Stimulated activated memory B cell treated with anti-CD40 and anti-IgM and Interleukin-4, amounts not matched to agents 10 μg/mL and 1 μg/mL and 100 μg/mL, for 72 hours (primary cell): ENCODE measurements around the gene HOXC10.
A peak's percentile ranks its signal among the peaks of the same experiment; 100 is the strongest.

Experiments
- ATAC-seq: fragments of 150-1000 bp; cut with Tn5 transposase; 2 replicates; pipeline ENCODE4 v1.10.0; 2021
- H3K27ac Mint-ChIP-seq: one replicate; pipeline ENCODE4 v1.8.0; 2022; ENCODE audit warnings: mild to moderate bottlenecking, mixed read lengths
- H3K27me3 Mint-ChIP-seq: one replicate; pipeline ENCODE4 v1.8.0; 2022; ENCODE audit warnings: mixed read lengths
- H3K36me3 Mint-ChIP-seq: one replicate; pipeline ENCODE4 v1.8.0; 2022; ENCODE audit warnings: mixed read lengths
- H3K4me1 Mint-ChIP-seq: one replicate; pipeline ENCODE4 v1.8.0; 2022; ENCODE audit warnings: mixed read lengths
- H3K4me3 Mint-ChIP-seq: one replicate; pipeline ENCODE4 v1.8.0; 2022; ENCODE audit warnings: mild to moderate bottlenecking, moderate library complexity, mixed read lengths
- H3K9me3 Mint-ChIP-seq: one replicate; pipeline ENCODE4 v1.8.0; 2022; ENCODE audit warnings: mixed read lengths

Gene HOXC10

DNA sequence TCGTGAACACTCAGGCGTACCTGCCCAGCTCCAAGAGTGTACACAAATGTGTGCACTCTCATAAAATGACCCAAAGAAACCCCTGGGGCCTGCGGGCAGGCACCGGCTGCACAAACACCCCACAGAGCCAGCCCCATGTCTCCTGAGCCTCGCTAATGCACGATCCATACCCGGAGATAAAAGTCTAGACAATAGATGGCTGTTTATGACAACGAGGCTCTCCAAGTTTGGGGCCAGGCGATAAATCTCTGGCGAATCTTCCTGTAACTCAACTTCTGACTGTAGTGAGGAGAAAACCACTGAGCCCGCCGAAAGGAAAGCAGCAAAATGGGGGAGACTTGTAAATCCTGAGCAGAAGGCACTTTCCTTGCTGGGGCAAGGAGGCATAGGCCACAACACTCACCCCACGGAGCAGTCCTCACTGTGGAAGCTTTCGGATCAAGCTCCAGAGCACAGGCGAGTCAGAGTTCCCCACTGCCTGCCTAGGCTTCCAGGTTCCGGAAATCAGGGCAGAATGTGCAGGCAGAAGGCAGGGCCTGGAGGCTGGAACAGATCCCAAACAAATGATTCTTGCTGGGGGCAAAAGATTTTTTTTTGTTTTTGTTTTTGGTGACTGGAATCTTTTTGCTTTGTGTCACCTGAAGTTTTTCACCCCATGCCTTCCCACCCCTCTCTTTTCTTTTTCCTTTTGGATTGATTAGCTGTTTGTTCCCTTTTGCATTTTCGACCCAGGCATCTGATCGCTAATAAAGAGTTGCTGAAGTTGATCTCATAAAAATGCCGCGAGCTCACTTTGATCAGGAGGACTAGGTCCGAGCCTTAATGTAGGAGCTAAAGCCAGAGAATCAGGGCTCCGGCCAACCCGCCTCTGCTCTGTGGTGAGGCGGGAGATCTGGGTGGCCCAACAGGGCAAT is 16.5 kb upstream of the HOXC10 start:
- ATAC-seq, result no peak
- Mint-ChIP-seq H3K4me1 (peaks cover 31% of the 10 kb centered on the region), H3K27ac (no peak overlapping the region), H3K36me3 (peaks cover 5% of the 10 kb centered on the region), H3K9me3 (peaks cover 11% of the 10 kb centered on the region), H3K27me3 (peaks cover 100% of the 10 kb centered on the region), H3K4me3 (no peak overlapping the region)

DNA sequence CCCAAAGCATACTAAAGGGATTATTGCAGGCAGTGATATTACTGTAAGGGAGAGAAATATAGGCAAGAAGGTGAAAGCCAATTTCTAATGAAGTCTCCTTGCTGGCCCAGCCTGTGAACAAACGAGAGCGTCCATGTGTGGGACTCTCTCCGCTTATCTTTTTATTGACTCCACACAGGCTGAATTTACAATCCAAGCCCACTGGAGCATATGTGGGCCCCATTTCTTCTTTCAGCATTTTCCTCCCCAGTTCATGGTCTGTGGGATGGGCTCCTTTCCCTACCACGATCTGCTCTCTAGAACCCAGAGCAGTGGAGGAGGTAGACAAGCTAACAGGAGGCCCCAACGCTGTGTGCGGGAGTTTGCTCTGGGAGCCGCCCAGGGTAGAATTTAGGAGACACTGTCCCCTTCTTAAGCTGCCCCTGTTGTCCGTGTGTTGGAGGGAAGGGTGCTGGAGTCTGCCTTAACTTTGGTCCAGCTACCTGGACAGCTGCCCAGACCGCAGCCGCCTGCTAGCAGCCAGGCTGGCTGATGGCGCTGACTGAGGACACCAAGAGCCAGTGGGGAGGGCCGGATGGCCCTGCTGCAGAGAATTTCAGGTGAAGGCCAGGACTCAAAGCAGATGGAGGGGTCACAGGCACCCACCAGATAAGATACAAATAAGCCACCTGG is 15.2 kb upstream of the HOXC10 start:
- peaks cover 90% of the 10 kb centered on the region for H3K27me3 Mint-ChIP-seq
- H3K9me3 Mint-ChIP-seq, result peaks cover 8% of the 10 kb centered on the region
- no peak for ATAC-seq
- H3K4me3 Mint-ChIP-seq, result no peak overlapping the region
- H3K27ac Mint-ChIP-seq, result no peak overlapping the region
- H3K4me1 Mint-ChIP-seq, result peaks cover 21% of the 10 kb centered on the region
- peaks cover 5% of the 10 kb centered on the region for H3K36me3 Mint-ChIP-seq

DNA sequence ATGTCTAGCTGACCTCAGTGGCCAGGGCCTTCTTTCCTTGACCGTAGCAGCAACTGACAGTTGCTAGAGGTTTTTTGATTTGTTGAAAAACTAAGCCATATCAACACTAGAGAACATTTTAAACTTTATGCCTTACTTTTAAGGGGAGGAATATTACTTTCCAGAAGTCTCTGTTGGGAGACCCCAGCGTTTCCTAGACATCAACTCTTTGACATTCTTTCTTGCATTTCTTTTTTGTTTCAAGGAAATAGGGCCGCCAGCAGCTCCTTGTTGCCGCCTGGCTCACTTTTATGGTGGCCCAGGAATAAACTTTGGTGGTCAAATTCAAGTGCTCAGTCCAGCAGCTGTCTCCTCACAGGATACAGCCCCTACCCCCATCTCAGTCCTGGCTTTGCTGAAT is 14.5 kb upstream of the HOXC10 start:
- no peak overlapping the region for H3K27ac Mint-ChIP-seq
- peaks cover 3% of the 10 kb centered on the region for H3K36me3 Mint-ChIP-seq
- no peak for ATAC-seq
- H3K9me3 Mint-ChIP-seq, result peaks cover 6% of the 10 kb centered on the region
- peaks cover 18% of the 10 kb centered on the region for H3K4me1 Mint-ChIP-seq
- H3K4me3 Mint-ChIP-seq, result no peak overlapping the region
- H3K27me3 Mint-ChIP-seq, result peaks cover 87% of the 10 kb centered on the region

DNA sequence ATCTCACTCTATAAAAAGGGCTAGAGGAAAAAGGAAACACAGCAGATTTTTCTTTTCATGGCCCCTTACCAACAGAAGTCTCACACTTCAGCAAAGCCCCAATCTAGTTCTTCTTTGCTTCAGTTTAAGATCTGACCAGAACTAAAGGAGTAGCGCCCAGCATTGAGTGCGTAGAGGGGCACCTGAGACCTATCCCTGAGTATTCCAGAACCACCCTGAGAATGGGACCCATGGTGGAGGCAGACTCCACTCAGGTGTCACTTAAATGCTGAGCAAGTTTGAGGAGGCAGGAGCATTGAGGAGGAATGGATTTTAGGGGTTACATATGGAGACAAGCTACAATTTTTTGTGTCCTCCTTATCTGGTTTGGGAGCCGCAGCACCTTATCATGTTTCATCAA is 13.8 kb upstream of the HOXC10 start:
- no peak overlapping the region for H3K27ac Mint-ChIP-seq
- peaks cover 87% of the 10 kb centered on the region for H3K27me3 Mint-ChIP-seq
- H3K4me1 Mint-ChIP-seq, result peaks cover 15% of the 10 kb centered on the region
- no peak overlapping the region for H3K4me3 Mint-ChIP-seq
- ATAC-seq, result no peak
- H3K9me3 Mint-ChIP-seq, result peaks cover 6% of the 10 kb centered on the region
- no peaks in the 10 kb centered on the region for H3K36me3 Mint-ChIP-seq

DNA sequence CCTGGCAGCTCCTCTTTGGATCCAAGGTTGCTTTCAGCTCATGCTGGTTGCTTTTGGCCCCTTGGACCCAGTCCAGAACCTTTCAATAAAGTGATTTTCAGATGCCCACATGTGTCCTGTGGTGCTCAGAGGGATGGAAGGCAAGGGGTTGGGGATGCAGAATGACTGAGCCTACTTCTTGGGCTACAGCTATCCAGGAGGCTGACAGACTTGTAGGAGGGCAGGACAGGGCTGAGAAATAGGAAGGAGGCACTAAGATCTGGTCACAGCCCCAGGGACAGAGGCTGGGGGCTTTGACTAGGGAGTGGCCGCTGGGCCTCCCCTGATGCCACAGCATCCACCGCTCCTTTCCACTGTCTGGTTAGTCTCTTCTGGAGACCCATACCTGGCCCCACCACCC is 13.3 kb upstream of the HOXC10 start:
- Mint-ChIP-seq H3K36me3 (no peaks in the 10 kb centered on the region), H3K27ac (no peak overlapping the region), H3K4me3 (no peak overlapping the region), H3K4me1 (peaks cover 10% of the 10 kb centered on the region), H3K27me3 (peaks cover 87% of the 10 kb centered on the region), H3K9me3 (peaks cover 2% of the 10 kb centered on the region)
- no peak for ATAC-seq

DNA sequence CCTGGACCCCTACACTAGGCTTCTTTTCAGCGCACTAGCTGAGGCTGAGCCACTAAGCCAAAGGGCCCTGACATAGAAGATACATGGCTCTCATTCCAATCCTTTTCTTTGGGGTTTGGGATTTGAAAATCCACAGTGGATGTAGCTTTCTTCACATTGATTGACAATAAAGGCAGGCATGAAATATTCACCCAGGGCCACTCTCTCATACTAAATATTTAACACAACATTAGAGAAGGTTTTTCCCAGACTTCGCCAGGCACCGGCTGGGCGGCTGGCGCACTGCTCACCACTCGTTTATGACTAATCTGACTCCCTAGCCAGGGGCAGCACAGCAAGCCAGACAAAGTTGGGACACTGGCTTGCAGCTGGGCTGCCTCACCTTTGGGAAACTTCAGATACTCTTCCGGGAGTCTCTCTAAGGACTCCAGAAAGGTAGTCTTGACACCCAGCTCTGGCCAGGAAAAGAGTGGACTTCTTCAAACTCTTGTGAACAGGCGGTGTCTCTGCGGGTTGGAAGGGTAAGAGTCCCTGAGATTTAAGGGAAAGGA is 12.7 kb upstream of the HOXC10 start:
- H3K4me3 Mint-ChIP-seq, result no peak overlapping the region

DNA sequence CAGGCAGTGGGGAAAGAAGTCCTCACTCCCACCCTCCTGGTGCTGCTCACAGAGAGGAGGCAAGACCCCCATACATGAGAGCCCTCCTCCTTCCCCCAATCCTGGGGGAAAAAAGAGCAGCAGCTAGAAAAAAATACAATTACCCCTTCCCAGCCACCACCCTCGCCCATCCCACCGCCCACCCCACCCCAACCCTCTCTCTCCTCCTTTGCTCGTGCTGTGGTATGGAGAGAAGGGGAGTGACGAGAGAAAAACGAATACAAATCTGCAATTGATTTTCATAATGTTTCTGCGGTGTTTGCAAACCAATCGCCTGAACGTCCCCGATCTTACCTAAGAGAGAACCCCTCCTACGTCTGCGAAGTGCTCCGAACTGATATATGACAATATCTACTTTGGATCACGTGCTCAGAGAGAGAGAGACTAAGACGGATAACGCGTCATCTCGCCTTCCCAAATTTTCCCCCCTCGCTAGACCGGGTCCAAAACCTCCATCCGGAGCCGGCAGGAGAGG is 12.2 kb upstream of the HOXC10 start, which contains the start of gene HOXC11:
Gene HOXC11 (plus strand): TSS at position 405 of the 514 bp plus-strand sequence. CDS start 116 bp downstream, outside the sequence.
- Mint-ChIP-seq H3K27ac (no peak within 1 kb of the TSS), H3K4me3 (no peak within 1 kb of the TSS), H3K27me3 (peaks cover 87% of the 10 kb centered on the region), H3K9me3 (peaks cover 2% of the 10 kb centered on the region), H3K4me1 (peaks cover 9% of the 10 kb centered on the region), H3K36me3 (no peaks in the 10 kb centered on the region)
- no peak for ATAC-seq

More for the DNA sequence above, 12.7 kb upstream of the HOXC10 start:
- Mint-ChIP-seq H3K4me1 (peaks cover 9% of the 10 kb centered on the region), H3K9me3 (peaks cover 2% of the 10 kb centered on the region), H3K27ac (no peak overlapping the region), H3K27me3 (peaks cover 87% of the 10 kb centered on the region), H3K36me3 (no peaks in the 10 kb centered on the region)
- ATAC-seq, result no peak

DNA sequence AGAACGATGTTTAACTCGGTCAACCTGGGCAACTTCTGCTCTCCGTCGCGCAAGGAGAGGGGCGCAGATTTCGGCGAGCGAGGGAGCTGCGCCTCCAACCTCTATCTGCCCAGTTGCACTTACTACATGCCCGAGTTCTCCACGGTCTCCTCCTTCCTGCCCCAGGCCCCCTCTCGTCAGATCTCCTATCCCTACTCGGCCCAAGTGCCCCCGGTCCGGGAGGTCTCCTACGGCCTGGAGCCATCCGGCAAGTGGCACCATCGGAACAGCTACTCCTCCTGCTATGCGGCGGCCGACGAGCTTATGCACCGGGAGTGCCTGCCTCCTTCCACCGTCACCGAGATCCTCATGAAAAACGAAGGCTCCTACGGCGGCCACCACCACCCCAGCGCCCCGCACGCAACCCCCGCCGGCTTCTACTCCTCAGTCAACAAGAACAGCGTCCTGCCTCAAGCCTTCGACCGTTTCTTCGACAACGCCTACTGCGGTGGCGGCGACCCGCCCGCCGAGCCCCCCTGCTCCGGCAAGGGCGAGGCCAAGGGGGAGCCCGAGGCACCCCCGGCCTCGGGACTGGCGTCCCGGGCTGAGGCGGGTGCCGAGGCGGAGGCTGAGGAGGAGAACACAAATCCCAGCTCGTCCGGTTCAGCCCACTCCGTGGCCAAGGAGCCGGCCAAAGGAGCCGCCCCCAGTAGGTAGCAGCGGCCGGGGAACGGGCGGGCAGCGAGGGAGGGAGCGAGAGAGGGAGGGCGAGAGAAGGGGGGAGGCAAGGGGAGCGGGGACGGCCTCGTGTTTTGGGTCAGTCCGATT is 11.5 kb upstream of the HOXC10 start:
- H3K27ac Mint-ChIP-seq, result no peak overlapping the region
- ATAC-seq, result no peak

DNA sequence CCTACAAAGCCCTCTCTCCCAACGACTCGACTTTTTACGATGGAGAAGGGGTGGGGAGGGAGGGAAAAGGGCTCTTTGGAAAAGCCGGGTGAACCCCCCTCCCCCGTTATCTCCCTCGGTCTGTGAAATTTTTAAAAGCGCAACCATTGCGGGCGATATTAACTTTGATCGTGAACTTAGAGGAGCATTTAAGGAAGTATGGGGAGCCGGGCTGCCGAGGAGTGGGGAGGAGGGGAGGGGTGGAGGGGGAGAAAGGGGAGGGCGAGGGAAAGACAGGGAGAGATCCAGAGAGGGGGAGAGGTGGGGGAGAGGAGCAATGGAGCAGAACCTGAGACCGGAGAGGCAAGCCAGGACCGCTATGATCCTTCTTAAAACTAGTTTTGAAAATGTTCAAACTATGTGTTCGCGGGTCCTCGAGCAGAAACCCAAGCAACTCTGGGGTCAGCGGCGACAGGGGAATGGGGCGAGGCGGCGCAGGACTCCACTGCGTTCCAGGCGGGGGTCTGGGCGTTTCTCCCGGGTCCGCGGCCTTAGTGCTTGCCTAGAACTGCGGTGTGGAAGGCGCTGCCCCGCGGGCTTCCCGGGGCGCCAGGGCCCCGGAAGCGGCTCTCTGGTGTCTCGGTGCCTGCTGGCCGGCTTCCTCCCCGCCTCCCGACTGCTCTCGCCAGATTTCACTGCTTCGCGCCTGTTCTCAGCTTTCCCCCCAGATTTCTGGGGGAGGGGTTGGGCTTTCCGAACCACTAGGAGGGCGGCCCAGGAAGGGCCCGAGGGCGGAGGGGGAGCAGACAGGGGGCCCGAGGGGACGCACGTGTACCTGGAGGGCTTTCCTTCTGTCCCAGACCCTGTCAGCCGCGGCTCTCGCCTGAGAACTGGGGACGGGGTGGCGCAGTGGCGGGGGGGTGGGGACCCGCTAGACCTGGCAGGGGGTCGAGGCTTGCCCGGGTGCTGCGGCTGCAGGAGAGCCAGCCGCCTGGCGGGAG is 10.6 kb upstream of the HOXC10 start, which contains the start of gene HOTAIR:
Gene HOTAIR (minus strand): TSS at position 871 of the 980 bp plus-strand sequence.
- no peak for ATAC-seq

More for the DNA sequence above, 11.5 kb upstream of the HOXC10 start:
- peaks cover 2% of the 10 kb centered on the region for H3K9me3 Mint-ChIP-seq
- H3K27me3 Mint-ChIP-seq, result peaks cover 87% of the 10 kb centered on the region
- no peaks in the 10 kb centered on the region for H3K36me3 Mint-ChIP-seq
- H3K4me1 Mint-ChIP-seq, result peaks cover 9% of the 10 kb centered on the region
- H3K4me3 Mint-ChIP-seq, result no peak overlapping the region

DNA sequence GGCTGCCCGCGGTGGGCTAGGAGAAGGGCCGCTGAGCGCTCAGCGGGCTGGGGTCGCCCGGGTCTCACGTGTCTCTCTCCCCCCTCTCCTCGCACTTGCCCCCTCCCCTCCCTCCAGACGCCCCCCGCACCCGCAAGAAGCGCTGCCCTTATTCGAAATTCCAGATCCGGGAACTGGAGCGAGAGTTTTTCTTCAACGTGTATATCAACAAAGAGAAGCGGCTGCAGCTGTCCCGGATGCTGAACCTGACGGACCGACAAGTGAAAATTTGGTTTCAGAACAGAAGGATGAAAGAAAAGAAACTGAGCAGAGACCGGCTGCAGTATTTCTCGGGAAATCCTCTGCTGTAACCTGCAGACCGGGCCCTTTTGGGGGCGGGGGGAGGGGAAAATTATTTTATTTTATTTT is 9.9 kb upstream of the HOXC10 start:
- no peak overlapping the region for H3K4me3 Mint-ChIP-seq
- H3K27me3 Mint-ChIP-seq, result peaks cover 87% of the 10 kb centered on the region
- ATAC-seq, result no peak
- peaks cover 10% of the 10 kb centered on the region for H3K4me1 Mint-ChIP-seq
- H3K27ac Mint-ChIP-seq, result no peak overlapping the region
- H3K9me3 Mint-ChIP-seq, result peaks cover 2% of the 10 kb centered on the region
- H3K36me3 Mint-ChIP-seq, result no peaks in the 10 kb centered on the region

More for the DNA sequence above, 10.6 kb upstream of the HOXC10 start, which contains the start of gene HOTAIR:
- Mint-ChIP-seq H3K4me1 (peaks cover 9% of the 10 kb centered on the region), H3K36me3 (no peaks in the 10 kb centered on the region), H3K4me3 (peak within 1 kb of the TSS; percentile 57), H3K27me3 (peaks cover 87% of the 10 kb centered on the region), H3K9me3 (peaks cover 2% of the 10 kb centered on the region), H3K27ac (no peak within 1 kb of the TSS)

DNA sequence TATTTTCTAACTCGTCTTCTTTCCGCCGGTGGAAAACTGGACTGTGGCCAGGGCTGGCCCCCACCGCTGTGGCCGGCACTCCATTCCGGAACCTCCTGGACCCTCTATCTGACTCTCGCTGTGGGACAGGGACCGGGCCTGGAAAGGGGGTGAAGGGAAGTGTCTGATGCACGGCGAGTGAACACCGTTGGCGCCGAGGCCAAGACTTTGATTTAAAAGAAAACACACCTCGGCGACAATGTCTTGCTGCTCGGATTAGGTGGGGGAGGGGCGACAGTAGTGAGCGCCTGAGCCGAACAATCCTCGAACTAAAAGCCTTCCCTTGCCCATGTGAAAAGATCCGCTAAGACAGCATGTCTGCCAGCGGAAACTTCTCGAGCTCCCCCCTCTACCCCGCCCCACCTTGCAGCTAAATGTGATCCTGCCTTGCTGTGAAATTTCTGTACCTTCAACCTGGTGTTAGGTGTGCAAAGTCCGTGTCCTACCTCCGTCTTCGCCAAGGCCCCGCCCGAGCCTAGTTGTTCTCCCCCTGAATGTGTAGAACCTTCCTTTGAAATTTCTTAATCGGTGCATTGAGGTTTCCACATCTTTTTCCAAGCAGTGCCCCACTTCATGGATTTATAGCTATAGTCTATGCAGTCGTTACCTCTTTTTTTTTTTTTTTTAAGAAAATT is 9.3 kb upstream of the HOXC10 start:
- H3K4me3 Mint-ChIP-seq, result peak overlapping the region; percentile 41
- H3K27me3 Mint-ChIP-seq, result peaks cover 87% of the 10 kb centered on the region
- H3K27ac Mint-ChIP-seq, result no peak overlapping the region
- peaks cover 15% of the 10 kb centered on the region for H3K4me1 Mint-ChIP-seq
- no peaks in the 10 kb centered on the region for H3K36me3 Mint-ChIP-seq
- peaks cover 2% of the 10 kb centered on the region for H3K9me3 Mint-ChIP-seq
- ATAC-seq, result no peak

DNA sequence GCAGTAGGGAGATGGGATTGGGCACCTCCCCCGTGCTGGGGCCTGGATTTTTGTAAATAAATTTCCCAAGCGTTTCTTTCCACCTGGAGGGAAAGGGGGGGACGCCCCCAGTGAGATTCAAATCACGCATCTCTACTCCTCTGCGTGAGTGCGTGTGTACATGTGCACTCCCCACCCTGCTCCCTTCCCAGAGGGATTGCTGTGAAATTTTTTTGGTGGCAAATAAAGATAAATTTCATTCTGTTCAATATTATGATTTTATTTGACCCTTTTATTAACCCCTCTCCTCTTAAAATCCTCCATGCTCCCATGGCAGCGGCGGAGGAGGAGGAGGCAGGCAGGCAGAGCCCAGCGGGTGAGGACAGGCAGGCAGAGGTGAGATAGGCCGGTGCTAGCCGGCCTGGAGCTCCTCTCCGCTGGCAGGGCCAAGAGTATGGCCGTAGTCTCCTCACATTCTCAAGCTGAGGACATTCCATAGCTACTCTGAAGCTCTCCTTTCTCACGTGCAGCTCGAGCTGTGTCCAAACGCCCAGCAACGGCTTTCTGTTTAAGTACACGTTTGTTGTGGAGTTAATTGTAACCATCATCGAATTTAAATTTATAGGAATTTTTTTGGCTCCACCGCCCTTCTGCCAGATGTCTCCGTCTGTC is 8.6 kb upstream of the HOXC10 start:
- ATAC-seq, result no peak
- H3K27ac Mint-ChIP-seq, result no peak overlapping the region
- no peak overlapping the region for H3K4me3 Mint-ChIP-seq
- peaks cover 87% of the 10 kb centered on the region for H3K27me3 Mint-ChIP-seq
- no peaks in the 10 kb centered on the region for H3K36me3 Mint-ChIP-seq
- H3K4me1 Mint-ChIP-seq, result peaks cover 17% of the 10 kb centered on the region
- H3K9me3 Mint-ChIP-seq, result peaks cover 2% of the 10 kb centered on the region
